Mammary epithelial cell (primary cell): Measurements from ENCODE around the gene INPP5A.

ENCODE experiments used
- EZH2 ChIP-seq: IDR thresholded peaks from 2 replicates; pipeline ENCODE4 v1.6.1; 2012; ENCODE audit warnings: low read length, inconsistent platforms, borderline replicate concordance
- TF ChIP-seq, protein P1 (sequence below), 2 donors: IDR thresholded peaks in 1 of 2; conservative IDR thresholded peaks in 1 of 2; 2 replicates each; pipeline ENCODE4 v1.5.1; 2011 to 2012; ENCODE audit warnings: inconsistent platforms in 2 of 2, low read length in 2 of 2, mild to moderate bottlenecking in 2 of 2, control low read depth in 1 of 2, low read depth in 1 of 2; ENCODE audit not compliant: insufficient read depth in 1 of 2; ENCODE audit errors: extremely low read depth in 1 of 2

DNA sequence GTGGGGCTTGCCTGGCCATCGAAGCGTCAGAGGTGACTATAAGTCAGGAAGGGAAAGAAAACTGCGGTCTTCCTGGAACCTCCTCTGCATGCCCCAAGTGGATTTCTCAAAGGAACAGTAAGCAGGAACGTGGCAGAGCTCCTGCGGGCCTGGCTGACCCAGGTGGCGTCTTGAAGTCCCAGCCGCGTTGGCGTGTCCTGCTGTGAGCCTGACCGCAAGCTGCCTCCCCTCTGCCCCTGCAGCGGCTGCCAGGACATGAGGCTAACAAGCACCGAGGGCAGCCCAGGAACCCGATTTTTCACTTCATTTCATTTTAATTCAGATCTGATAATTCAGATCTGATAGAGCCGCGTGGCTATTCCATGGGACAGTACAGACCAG lies 193.0 kb downstream of the INPP5A start:
- TF ChIP-seq EZH2: no peak
- TF ChIP-seq, protein P1, sequence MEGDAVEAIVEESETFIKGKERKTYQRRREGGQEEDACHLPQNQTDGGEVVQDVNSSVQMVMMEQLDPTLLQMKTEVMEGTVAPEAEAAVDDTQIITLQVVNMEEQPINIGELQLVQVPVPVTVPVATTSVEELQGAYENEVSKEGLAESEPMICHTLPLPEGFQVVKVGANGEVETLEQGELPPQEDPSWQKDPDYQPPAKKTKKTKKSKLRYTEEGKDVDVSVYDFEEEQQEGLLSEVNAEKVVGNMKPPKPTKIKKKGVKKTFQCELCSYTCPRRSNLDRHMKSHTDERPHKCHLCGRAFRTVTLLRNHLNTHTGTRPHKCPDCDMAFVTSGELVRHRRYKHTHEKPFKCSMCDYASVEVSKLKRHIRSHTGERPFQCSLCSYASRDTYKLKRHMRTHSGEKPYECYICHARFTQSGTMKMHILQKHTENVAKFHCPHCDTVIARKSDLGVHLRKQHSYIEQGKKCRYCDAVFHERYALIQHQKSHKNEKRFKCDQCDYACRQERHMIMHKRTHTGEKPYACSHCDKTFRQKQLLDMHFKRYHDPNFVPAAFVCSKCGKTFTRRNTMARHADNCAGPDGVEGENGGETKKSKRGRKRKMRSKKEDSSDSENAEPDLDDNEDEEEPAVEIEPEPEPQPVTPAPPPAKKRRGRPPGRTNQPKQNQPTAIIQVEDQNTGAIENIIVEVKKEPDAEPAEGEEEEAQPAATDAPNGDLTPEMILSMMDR (conservative IDR thresholded peaks at IDR 0.05 in 1 of 2, IDR thresholded peaks at IDR 0.05 in 1 of 2; ENCODE audit: extremely low read depth in 1 of 2, insufficient read depth in 1 of 2, low read depth in 1 of 2, low read length in 2 of 2): no peak
